LNCaP clone FGC (cell line): ENCODE measurements around the gene KLHL2.
"Not testable (repeated sequence)": the region's sequence is repeated elsewhere in the genome, so short reads cannot be mapped to it uniquely, and the experiment has no call there.

Source experiments
- DNase-seq: peaks from one replicate; pipeline ENCODE4 v3.0.0-alpha.2; 2011; ENCODE audit warnings: low read depth
- H3K4me3 ChIP-seq: 2 replicates; pipeline ENCODE4 v1.5.1; 2011; ENCODE audit warnings: mild to moderate bottlenecking, low read depth, low read length, control low read depth
- CTCF ChIP-seq: IDR thresholded peaks from 2 replicates; pipeline ENCODE4 v1.5.1; 2012; ENCODE audit warnings: mild to moderate bottlenecking; ENCODE audit not compliant: control insufficient read depth, insufficient read depth; ENCODE audit errors: extremely low read depth

The KLHL2 gene

GRCh38 chr4:165207431-165208220 lies at the start of gene KLHL2:
Gene KLHL2 (plus strand): TSS chr4:165207561. CDS start chr4:165207877, 316 bp downstream.
- peak within 1 kb of the TSS; percentile 74 for H3K4me3 ChIP-seq
- DNase-seq: no peak
- TF ChIP-seq CTCF: 0 out of 2 replicates have a peak, but pooled peaks have one; percentile 0

GRCh38 chr4:165158762-165159161 lies 48.6 kb upstream of the KLHL2 start:
- TF ChIP-seq CTCF: no peak
- no peak overlapping the region for H3K4me3 ChIP-seq
- DNase-seq: no peak

GRCh38 chr4:165164257-165164656 lies 43.1 kb upstream of the KLHL2 start:
- no peak for TF ChIP-seq CTCF
- no peak overlapping the region for H3K4me3 ChIP-seq
- no peak for DNase-seq

- not testable (repeated sequence) for H3K4me3 ChIP-seq, DNase-seq
Observed at GRCh38 chr4:165166872-165167271, 40.5 kb upstream of the KLHL2 start.

- no peak for DNase-seq
- no peak for TF ChIP-seq CTCF
- no peak overlapping the region for H3K4me3 ChIP-seq
Observed at GRCh38 chr4:165167650-165168049, 39.7 kb upstream of the KLHL2 start.

- no peak for TF ChIP-seq CTCF
- no peak for DNase-seq
- H3K4me3 ChIP-seq: no peak overlapping the region
Observed at GRCh38 chr4:165170819-165171218, 36.5 kb upstream of the KLHL2 start.

- not testable (repeated sequence) for H3K4me3 ChIP-seq, DNase-seq
Observed at GRCh38 chr4:165175470-165175869, 31.9 kb upstream of the KLHL2 start.

- DNase-seq: no peak
- H3K4me3 ChIP-seq: no peak overlapping the region
- no peak for TF ChIP-seq CTCF
Observed at GRCh38 chr4:165175879-165176278, 31.5 kb upstream of the KLHL2 start.
